ENCODE results near the gene ASB18.

Gene ASB18

DNA sequence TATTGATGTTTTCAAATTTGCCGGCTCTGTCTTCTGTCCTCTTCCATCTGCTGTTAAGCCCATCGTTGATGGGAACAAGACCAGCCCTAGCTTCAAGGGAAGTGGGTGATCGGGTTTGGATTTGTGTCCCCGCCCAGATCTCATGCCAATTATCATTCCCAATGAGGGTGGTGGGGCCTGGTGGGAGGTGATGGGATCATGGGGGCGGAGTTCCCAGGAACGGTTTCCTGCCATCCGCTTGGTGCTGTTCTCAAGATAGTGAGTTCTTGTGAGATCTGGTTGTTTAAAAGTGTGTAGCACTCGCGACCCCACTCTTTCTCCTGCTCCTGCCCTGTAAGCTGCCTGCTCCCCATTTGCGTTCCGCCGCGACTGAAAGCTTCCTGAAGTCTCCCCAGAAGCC, 9.5 kb downstream of the ASB18 start:
- no peak overlapping the region for H3K4me3 ChIP-seq (ENCODE audit: control insufficient read depth in 1 of 7, extremely low read depth in 1 of 7, insufficient read depth in 4 of 7, low read depth in 2 of 7, low read length in 6 of 7)
- H3K27me3 ChIP-seq (replicated peaks in 2 of 5; ENCODE audit: control insufficient read depth in 4 of 5, insufficient read depth in 5 of 5, low read length in 4 of 5): peaks cover 0 to 53% (median 10%) of the 10 kb centered on the region in 5 experiments
- ChIA-PET CTCF (no interaction called here), POLR2A (no interaction called here)
- H3K27ac ChIP-seq (ENCODE audit: insufficient read depth in 1 of 2, low read depth in 1 of 2, low read length in 2 of 2, poor library complexity in 1 of 2, severe bottlenecking in 2 of 2): no peak overlapping the region
- WGBS (ENCODE audit: insufficient coverage): 73% methylated on average over 8 of the region's 13 CpGs
- no peaks in the 10 kb centered on the region for H3K36me3 ChIP-seq (ENCODE audit: control insufficient read depth in 4 of 4, insufficient read depth in 4 of 4, low read length in 3 of 4)
- no peak for DNase-seq
- H3K4me1 ChIP-seq (ENCODE audit: control extremely low read depth in 1 of 4, control insufficient read depth in 4 of 4, insufficient read depth in 4 of 4, low read length in 3 of 4): no peaks in the 10 kb centered on the region
- peaks cover 0 to 2% (median 0%) of the 10 kb centered on the region in 5 experiments for H3K9me3 ChIP-seq (ENCODE audit: control extremely low read depth in 1 of 5, control insufficient read depth in 4 of 5, insufficient read depth in 2 of 5, low read depth in 1 of 5, low read length in 4 of 5)

DNA sequence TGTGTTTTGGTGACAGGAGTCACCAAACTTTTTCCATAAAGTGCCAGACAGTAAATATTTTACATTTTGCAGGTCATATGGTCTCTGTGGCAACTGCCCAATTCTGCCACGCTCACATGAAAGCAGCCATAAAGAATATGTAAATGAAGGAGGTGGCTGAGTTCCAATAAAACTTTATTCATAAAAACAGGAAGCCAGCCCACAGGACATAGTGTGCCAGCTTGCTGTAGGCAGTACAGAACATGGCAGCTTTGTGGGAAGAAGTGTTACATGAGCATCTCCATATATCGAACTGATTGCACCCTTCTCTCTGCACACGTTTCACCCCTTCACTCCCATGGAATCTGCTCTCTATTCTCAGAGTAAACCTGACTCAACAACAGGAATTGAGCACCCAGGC, 10.2 kb downstream of the ASB18 start:
- no peak overlapping the region for H3K27ac ChIP-seq (ENCODE audit: insufficient read depth in 1 of 2, low read depth in 1 of 2, low read length in 2 of 2, poor library complexity in 1 of 2, severe bottlenecking in 2 of 2)
- no peak for DNase-seq
- no peaks in the 10 kb centered on the region for H3K9me3 ChIP-seq (ENCODE audit: control extremely low read depth in 1 of 5, control insufficient read depth in 4 of 5, insufficient read depth in 2 of 5, low read depth in 1 of 5, low read length in 4 of 5)
- H3K4me1 ChIP-seq (ENCODE audit: control extremely low read depth in 1 of 4, control insufficient read depth in 4 of 4, insufficient read depth in 4 of 4, low read length in 3 of 4): no peaks in the 10 kb centered on the region
- H3K4me3 ChIP-seq (ENCODE audit: control insufficient read depth in 1 of 7, extremely low read depth in 1 of 7, insufficient read depth in 4 of 7, low read depth in 2 of 7, low read length in 6 of 7): no peak overlapping the region
- ChIA-PET POLR2A (no interaction called here), CTCF (no interaction called here)
- no peaks in the 10 kb centered on the region for H3K36me3 ChIP-seq (ENCODE audit: control insufficient read depth in 4 of 4, insufficient read depth in 4 of 4, low read length in 3 of 4)
- H3K27me3 ChIP-seq (replicated peaks in 2 of 5; ENCODE audit: control insufficient read depth in 4 of 5, insufficient read depth in 5 of 5, low read length in 4 of 5): peaks cover 0 to 53% (median 14%) of the 10 kb centered on the region in 5 experiments
- WGBS (ENCODE audit: insufficient coverage): no CpG with 5 or more reads among the region's 3 CpGs

DNA sequence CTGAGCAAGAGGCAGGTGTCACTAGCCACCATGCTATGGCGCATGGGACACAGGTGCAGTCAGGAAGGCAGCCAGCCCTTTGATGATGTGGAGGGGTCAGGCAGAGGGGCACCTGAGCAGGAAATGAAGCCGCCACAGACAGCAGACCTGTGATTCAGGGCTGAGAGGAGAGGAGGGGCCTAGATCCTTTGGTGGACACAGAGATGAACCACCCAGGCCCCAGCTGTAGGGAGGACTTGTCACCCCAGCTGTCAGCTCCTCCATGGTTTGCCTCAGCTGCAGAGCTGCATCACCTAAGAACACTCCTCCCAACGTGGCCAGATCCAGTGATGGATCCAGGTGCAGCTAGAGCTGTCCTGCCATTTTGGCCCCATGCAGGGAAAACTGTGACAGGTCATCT, 11.6 kb downstream of the ASB18 start:
- H3K9me3 ChIP-seq (ENCODE audit: control extremely low read depth in 1 of 5, control insufficient read depth in 4 of 5, insufficient read depth in 2 of 5, low read depth in 1 of 5, low read length in 4 of 5): no peaks in the 10 kb centered on the region
- no peaks in the 10 kb centered on the region for H3K36me3 ChIP-seq (ENCODE audit: control insufficient read depth in 4 of 4, insufficient read depth in 4 of 4, low read length in 3 of 4)
- CTCF ChIA-PET: interaction anchor here (0.7 kb wide), 1 partner anchor 32 kb away, joined by 3 read pairs; no protein-coding TSS in a partner anchor
- POLR2A ChIA-PET: no interaction called here
- H3K4me3 ChIP-seq (ENCODE audit: control insufficient read depth in 1 of 7, extremely low read depth in 1 of 7, insufficient read depth in 4 of 7, low read depth in 2 of 7, low read length in 6 of 7): no peak overlapping the region
- 96% methylated on average over 2 of the region's 3 CpGs for WGBS (ENCODE audit: insufficient coverage)
- peaks cover 1 to 53% (median 19%) of the 10 kb centered on the region in 5 experiments for H3K27me3 ChIP-seq (replicated peaks in 2 of 5; ENCODE audit: control insufficient read depth in 4 of 5, insufficient read depth in 5 of 5, low read length in 4 of 5)
- H3K27ac ChIP-seq (ENCODE audit: insufficient read depth in 1 of 2, low read depth in 1 of 2, low read length in 2 of 2, poor library complexity in 1 of 2, severe bottlenecking in 2 of 2): no peak overlapping the region
- H3K4me1 ChIP-seq (ENCODE audit: control extremely low read depth in 1 of 4, control insufficient read depth in 4 of 4, insufficient read depth in 4 of 4, low read length in 3 of 4): no peaks in the 10 kb centered on the region
- DNase-seq: no peak

DNA sequence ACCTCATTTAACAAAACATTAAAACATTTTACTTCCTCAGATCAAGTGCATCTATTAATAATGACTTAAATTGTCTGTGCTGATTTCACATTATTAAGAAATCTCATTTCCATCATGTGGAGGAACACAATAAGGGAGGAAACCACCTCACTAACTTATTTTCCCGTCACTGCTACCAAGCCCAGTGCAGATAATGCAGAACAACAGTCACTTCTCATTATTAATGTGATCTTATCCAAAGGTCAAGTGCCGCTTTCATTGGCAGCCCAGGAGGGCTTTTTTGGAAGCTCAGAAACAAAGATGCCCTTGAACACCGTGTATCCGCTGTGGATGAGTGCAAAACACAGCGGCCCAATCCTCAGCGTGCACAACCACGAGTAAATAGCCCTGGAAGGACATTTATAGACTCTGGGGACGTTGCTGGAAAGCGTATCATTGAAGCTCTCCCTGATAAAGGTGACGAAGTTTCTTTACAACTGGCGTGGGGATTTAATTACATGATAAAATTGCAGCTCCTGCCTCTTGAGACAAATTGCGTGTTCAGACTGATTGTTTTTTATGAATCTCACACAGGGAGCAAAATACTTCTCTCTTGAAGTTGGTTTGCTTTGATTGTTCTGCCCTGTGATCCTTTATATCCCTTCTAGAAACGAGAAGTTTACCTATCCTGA, 13.2 kb downstream of the ASB18 start:
- H3K27ac ChIP-seq (ENCODE audit: insufficient read depth in 1 of 2, low read depth in 1 of 2, low read length in 2 of 2, poor library complexity in 1 of 2, severe bottlenecking in 2 of 2): no peak overlapping the region

DNA sequence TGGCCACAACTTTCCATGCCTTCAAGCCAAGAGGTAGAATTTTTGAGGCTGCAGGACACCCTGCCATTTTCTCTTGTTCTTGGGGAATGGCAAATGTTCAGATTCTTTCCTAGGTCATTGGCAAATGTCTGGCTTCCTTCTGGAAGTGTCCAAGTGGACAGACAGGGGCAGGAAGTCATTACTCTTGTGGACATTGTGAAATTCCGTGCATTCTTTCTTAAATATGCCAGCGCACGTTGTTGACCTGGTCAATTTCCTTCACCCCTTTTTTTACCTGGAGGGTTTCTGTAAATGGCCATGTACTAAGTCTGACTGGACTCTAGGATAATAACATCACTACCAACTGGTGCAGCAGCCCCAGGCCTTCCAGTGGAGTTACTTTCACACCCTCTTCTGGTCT, 13.9 kb downstream of the ASB18 start:
- H3K27ac ChIP-seq (ENCODE audit: insufficient read depth in 1 of 2, low read depth in 1 of 2, low read length in 2 of 2, poor library complexity in 1 of 2, severe bottlenecking in 2 of 2): no peak overlapping the region
- ChIA-PET POLR2A (no interaction called here), CTCF (no interaction called here)
- no peaks in the 10 kb centered on the region for H3K36me3 ChIP-seq (ENCODE audit: control insufficient read depth in 4 of 4, insufficient read depth in 4 of 4, low read length in 3 of 4)
- H3K4me1 ChIP-seq (ENCODE audit: control extremely low read depth in 1 of 4, control insufficient read depth in 4 of 4, insufficient read depth in 4 of 4, low read length in 3 of 4): no peaks in the 10 kb centered on the region
- peaks cover 2 to 55% (median 21%) of the 10 kb centered on the region in 5 experiments for H3K27me3 ChIP-seq (replicated peaks in 2 of 5; ENCODE audit: control insufficient read depth in 4 of 5, insufficient read depth in 5 of 5, low read length in 4 of 5)
- no peak overlapping the region for H3K4me3 ChIP-seq (ENCODE audit: control insufficient read depth in 1 of 7, extremely low read depth in 1 of 7, insufficient read depth in 4 of 7, low read depth in 2 of 7, low read length in 6 of 7)
- DNase-seq: no peak
- no peaks in the 10 kb centered on the region for H3K9me3 ChIP-seq (ENCODE audit: control extremely low read depth in 1 of 5, control insufficient read depth in 4 of 5, insufficient read depth in 2 of 5, low read depth in 1 of 5, low read length in 4 of 5)
- WGBS (ENCODE audit: insufficient coverage): 42% methylated on average over 3 of the region's 3 CpGs

More for the DNA sequence above, 13.2 kb downstream of the ASB18 start:
- CTCF ChIA-PET: no interaction called here
- Histone ChIP-seq H3K4me1 (ENCODE audit: control extremely low read depth in 1 of 4, control insufficient read depth in 4 of 4, insufficient read depth in 4 of 4, low read length in 3 of 4) (no peaks in the 10 kb centered on the region), H3K27me3 (replicated peaks in 2 of 5; ENCODE audit: control insufficient read depth in 4 of 5, insufficient read depth in 5 of 5, low read length in 4 of 5) (peaks cover 2 to 52% (median 21%) of the 10 kb centered on the region in 5 experiments), H3K36me3 (ENCODE audit: control insufficient read depth in 4 of 4, insufficient read depth in 4 of 4, low read length in 3 of 4) (no peaks in the 10 kb centered on the region), H3K9me3 (ENCODE audit: control extremely low read depth in 1 of 5, control insufficient read depth in 4 of 5, insufficient read depth in 2 of 5, low read depth in 1 of 5, low read length in 4 of 5) (no peaks in the 10 kb centered on the region), H3K4me3 (ENCODE audit: control insufficient read depth in 1 of 7, extremely low read depth in 1 of 7, insufficient read depth in 4 of 7, low read depth in 2 of 7, low read length in 6 of 7) (no peak overlapping the region)
- POLR2A ChIA-PET: no interaction called here
- WGBS (ENCODE audit: insufficient coverage): 75% methylated on average over 13 of the region's 13 CpGs
- no peak for DNase-seq

DNA sequence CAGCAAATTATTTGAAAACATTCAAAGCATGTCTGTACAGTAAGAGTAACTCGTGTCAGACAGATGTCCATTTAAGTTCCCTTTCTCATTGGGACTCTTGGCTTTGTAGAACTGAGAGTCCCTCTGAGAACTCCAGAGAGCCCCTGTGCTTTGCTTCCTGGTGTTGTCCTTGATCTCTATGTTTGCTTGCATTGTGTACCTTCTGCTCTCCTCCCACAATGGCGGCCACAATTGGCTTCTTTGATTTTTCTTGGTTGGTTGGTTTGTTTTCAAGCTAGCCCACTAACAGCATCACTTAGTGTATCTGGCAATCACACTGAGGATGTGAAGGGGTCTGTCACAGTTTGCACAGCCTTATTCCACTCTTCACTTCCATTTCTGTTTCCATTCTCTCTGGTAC, 15.1 kb downstream of the ASB18 start:
- Histone ChIP-seq H3K27me3 (replicated peaks in 2 of 5; ENCODE audit: control insufficient read depth in 4 of 5, insufficient read depth in 5 of 5, low read length in 4 of 5) (peaks cover 2 to 52% (median 21%) of the 10 kb centered on the region in 5 experiments), H3K9me3 (ENCODE audit: control extremely low read depth in 1 of 5, control insufficient read depth in 4 of 5, insufficient read depth in 2 of 5, low read depth in 1 of 5, low read length in 4 of 5) (no peaks in the 10 kb centered on the region), H3K4me3 (ENCODE audit: control insufficient read depth in 1 of 7, extremely low read depth in 1 of 7, insufficient read depth in 4 of 7, low read depth in 2 of 7, low read length in 6 of 7) (no peak overlapping the region), H3K4me1 (ENCODE audit: control extremely low read depth in 1 of 4, control insufficient read depth in 4 of 4, insufficient read depth in 4 of 4, low read length in 3 of 4) (no peaks in the 10 kb centered on the region), H3K27ac (ENCODE audit: insufficient read depth in 1 of 2, low read depth in 1 of 2, low read length in 2 of 2, poor library complexity in 1 of 2, severe bottlenecking in 2 of 2) (no peak overlapping the region), H3K36me3 (ENCODE audit: control insufficient read depth in 4 of 4, insufficient read depth in 4 of 4, low read length in 3 of 4) (no peaks in the 10 kb centered on the region)
- DNase-seq: no peak
- ChIA-PET CTCF (no interaction called here), POLR2A (no interaction called here)
- WGBS (ENCODE audit: insufficient coverage): 100% methylated on average over 1 of the region's 2 CpGs

DNA sequence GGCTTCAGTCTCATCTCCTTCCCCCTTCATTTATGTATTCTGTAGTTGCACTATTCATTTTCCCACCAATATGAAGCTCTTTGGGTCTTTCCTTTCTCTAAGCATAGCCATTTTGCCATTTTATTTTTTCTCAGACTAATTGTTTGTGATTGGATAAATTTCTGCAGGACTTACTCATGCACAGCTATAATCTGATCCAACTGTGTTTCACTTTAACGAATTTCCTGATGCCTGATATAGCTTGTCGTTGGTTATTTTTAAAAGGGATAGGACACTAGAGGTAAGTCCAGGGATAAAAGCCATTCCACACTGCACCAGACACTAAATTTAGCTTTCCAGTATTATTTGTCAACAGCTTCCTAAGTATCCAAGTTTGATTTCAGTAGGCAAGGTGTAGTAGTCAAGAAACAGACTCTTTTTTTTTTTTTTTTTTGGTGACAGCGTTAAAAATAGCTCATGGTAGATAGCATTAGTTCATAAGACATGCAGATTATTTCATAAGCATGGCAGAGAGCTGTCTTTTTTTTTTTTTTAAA, 17.4 kb downstream of the ASB18 start:
- DNase-seq: no peak
- H3K27ac ChIP-seq (ENCODE audit: insufficient read depth in 1 of 2, low read depth in 1 of 2, low read length in 2 of 2, poor library complexity in 1 of 2, severe bottlenecking in 2 of 2): no peak overlapping the region
- no peaks in the 10 kb centered on the region for H3K36me3 ChIP-seq (ENCODE audit: control insufficient read depth in 4 of 4, insufficient read depth in 4 of 4, low read length in 3 of 4)
- ChIA-PET CTCF (no interaction called here), POLR2A (interaction anchor here (0.7 kb wide), 1 partner anchor 525 kb away, joined by 4 read pairs; no protein-coding TSS in a partner anchor)
- no peaks in the 10 kb centered on the region for H3K9me3 ChIP-seq (ENCODE audit: control extremely low read depth in 1 of 5, control insufficient read depth in 4 of 5, insufficient read depth in 2 of 5, low read depth in 1 of 5, low read length in 4 of 5)
- WGBS (ENCODE audit: insufficient coverage): no CpG with 5 or more reads among the region's 3 CpGs
- H3K4me3 ChIP-seq (ENCODE audit: control insufficient read depth in 1 of 7, extremely low read depth in 1 of 7, insufficient read depth in 4 of 7, low read depth in 2 of 7, low read length in 6 of 7): no peak overlapping the region
- H3K4me1 ChIP-seq (ENCODE audit: control extremely low read depth in 1 of 4, control insufficient read depth in 4 of 4, insufficient read depth in 4 of 4, low read length in 3 of 4): no peaks in the 10 kb centered on the region
- peaks cover 2 to 47% (median 20%) of the 10 kb centered on the region in 5 experiments for H3K27me3 ChIP-seq (replicated peaks in 2 of 5; ENCODE audit: control insufficient read depth in 4 of 5, insufficient read depth in 5 of 5, low read length in 4 of 5)
